Loucy (cell line): ENCODE results near the gene CDV3.

Experiments
- H2AFZ ChIP-seq: fragments of 200-600 bp; sonication (generic); 2 replicates; pipeline ENCODE4 v1.6.0; 2016; ENCODE audit warnings: antibody characterized with exemption, mild to moderate bottlenecking, low read length, moderate library complexity
- H3F3A ChIP-seq: fragments of 200-600 bp; 2 replicates; pipeline ENCODE4 v1.6.0; 2016; ENCODE audit warnings: antibody characterized with exemption, low read depth, mild to moderate bottlenecking
- H3K27me3 ChIP-seq: fragments of 200-600 bp; sonication (generic); 2 replicates; pipeline ENCODE4 v1.6.1; 2014; ENCODE audit warnings: low read length, mild to moderate bottlenecking; ENCODE audit not compliant: insufficient read depth, poor library complexity, severe bottlenecking
- H3K36me3 ChIP-seq: fragments of 200-600 bp; sonication (generic); 2 replicates; pipeline ENCODE4 v1.6.1; 2016; ENCODE audit warnings: low read length; ENCODE audit not compliant: insufficient read depth
- H3K4me1 ChIP-seq: fragments of 200-600 bp; sonication (generic); 2 replicates; pipeline ENCODE4 v1.5.1; 2014; ENCODE audit warnings: low read length, mild to moderate bottlenecking; ENCODE audit not compliant: insufficient read depth, poor library complexity, severe bottlenecking
- H3K4me2 ChIP-seq: fragments of 200-600 bp; sonication (generic); 2 replicates; pipeline ENCODE4 v1.6.0; 2014; ENCODE audit warnings: antibody characterized with exemption, low read length, low read depth, mild to moderate bottlenecking; ENCODE audit not compliant: poor library complexity, severe bottlenecking
- H3K4me3 ChIP-seq: fragments of 200-600 bp; sonication (generic); 2 replicates; pipeline ENCODE4 v1.5.1; 2014; ENCODE audit warnings: low read length, mild to moderate bottlenecking, mixed read lengths; ENCODE audit not compliant: poor library complexity, severe bottlenecking
- H3K79me2 ChIP-seq: fragments of 200-600 bp; sonication (generic); 2 replicates; pipeline ENCODE4 v1.6.1; 2014; ENCODE audit warnings: low read length; ENCODE audit not compliant: insufficient read depth
- H3K9ac ChIP-seq: fragments of 200-600 bp; sonication (generic); 2 replicates; pipeline ENCODE4 v1.6.0; 2014; ENCODE audit warnings: mild to moderate bottlenecking, low read depth, low read length, moderate library complexity; ENCODE audit not compliant: poor library complexity, severe bottlenecking
- H3K9me2 ChIP-seq: fragments of 200-600 bp; sonication (generic); replicated peaks from 2 replicates; pipeline ENCODE4 v1.6.1; 2016; ENCODE audit warnings: low read depth, low read length, mixed read lengths
- H3K9me3 ChIP-seq: fragments of 200-600 bp; sonication (generic); 2 replicates; pipeline ENCODE4 v1.6.1; 2014; ENCODE audit warnings: mild to moderate bottlenecking, antibody characterized with exemption, low read length, low read depth; ENCODE audit not compliant: insufficient read depth
- H4K20me1 ChIP-seq: fragments of 200-600 bp; sonication (generic); 2 replicates; pipeline ENCODE4 v1.6.0; 2014; ENCODE audit warnings: antibody characterized with exemption, low read length, mild to moderate bottlenecking; ENCODE audit not compliant: insufficient read depth, poor library complexity, severe bottlenecking
- CTCF ChIP-seq: fragments of 200-600 bp; sonication (generic); conservative IDR thresholded peaks from 2 replicates; pipeline ENCODE4 v1.5.1; 2014; ENCODE audit warnings: mild to moderate bottlenecking, antibody characterized with exemption, low read length
- EZH2phosphoT487 ChIP-seq: fragments of 200-600 bp; IDR thresholded peaks from 2 replicates; pipeline ENCODE4 v1.6.1; 2018; ENCODE audit warnings: antibody characterized with exemption, mild to moderate bottlenecking, moderate library complexity, borderline replicate concordance

Gene CDV3

DNA sequence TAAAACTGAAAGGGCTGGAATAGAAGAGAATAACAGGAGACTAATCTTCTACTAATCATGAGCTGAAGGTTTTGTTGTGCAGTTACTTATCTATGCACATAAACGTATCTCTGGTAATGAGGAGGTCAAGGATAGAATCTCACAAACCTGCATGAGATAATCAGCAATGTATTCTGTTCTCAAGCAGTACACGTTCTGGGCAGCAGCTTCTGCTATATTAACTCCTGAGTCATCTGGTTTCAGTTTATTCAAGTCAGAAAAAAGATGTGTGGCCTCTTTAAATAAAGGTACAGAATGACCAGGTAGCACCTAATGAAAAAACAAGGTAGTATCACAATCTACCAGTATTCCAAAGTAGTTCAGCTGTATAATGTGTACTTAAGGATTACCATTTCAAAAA lies 34.9 kb downstream of the CDV3 start:
- Histone ChIP-seq H3K27me3 (no peaks in the 10 kb centered on the region), H3K4me1 (no peaks in the 10 kb centered on the region), H3K4me3 (no peak overlapping the region), H3K9ac (no peak overlapping the region), H4K20me1 (no peaks in the 10 kb centered on the region), H3F3A (0 out of 2 replicates have a peak, but pooled peaks cover 5% of the 10 kb centered on the region), H3K4me2 (no peak overlapping the region), H3K36me3 (peaks cover 70% of the 10 kb centered on the region), H3K79me2 (no peaks in the 10 kb centered on the region), H3K9me3 (no peaks in the 10 kb centered on the region), H3K9me2 (no peaks in the 10 kb centered on the region), H2AFZ (no peak overlapping the region)
- TF ChIP-seq EZH2phosphoT487 (no peak), CTCF (no peak)

GRCh38 chr3:133610031-133610430 lies 36.5 kb downstream of the CDV3 start:
- TF ChIP-seq EZH2phosphoT487 (no peak), CTCF (no peak)
- Histone ChIP-seq H3K4me3 (no peak overlapping the region), H3K36me3 (peaks cover 76% of the 10 kb centered on the region), H3K4me1 (no peaks in the 10 kb centered on the region), H3K27me3 (no peaks in the 10 kb centered on the region), H3K4me2 (no peak overlapping the region), H4K20me1 (peaks cover 4% of the 10 kb centered on the region), H3K9me3 (no peaks in the 10 kb centered on the region), H3K9ac (no peak overlapping the region), H2AFZ (no peak overlapping the region), H3K9me2 (no peaks in the 10 kb centered on the region), H3K79me2 (0 out of 2 replicates have a peak, but pooled peaks cover 3% of the 10 kb centered on the region), H3F3A (0 out of 2 replicates have a peak, but pooled peaks cover 5% of the 10 kb centered on the region)

- Histone ChIP-seq H3K4me2 (no peak overlapping the region), H3K9me3 (no peaks in the 10 kb centered on the region), H3K4me3 (no peak overlapping the region), H4K20me1 (peaks cover 4% of the 10 kb centered on the region), H3K9ac (no peak overlapping the region), H3F3A (0 out of 2 replicates have a peak, but pooled peaks cover 5% of the 10 kb centered on the region), H2AFZ (no peak overlapping the region), H3K27me3 (no peaks in the 10 kb centered on the region), H3K4me1 (no peaks in the 10 kb centered on the region), H3K36me3 (peaks cover 84% of the 10 kb centered on the region), H3K9me2 (no peaks in the 10 kb centered on the region), H3K79me2 (0 out of 2 replicates have a peak, but pooled peaks cover 3% of the 10 kb centered on the region)
- TF ChIP-seq EZH2phosphoT487 (no peak), CTCF (no peak)
Observed at GRCh38 chr3:133611534-133611933, 38.0 kb downstream of the CDV3 start.
